LNCAP (cell line): Measurements from ENCODE around the gene NT5C3A.

Source experiments
- CTCF ChIP-seq: fragments of 450-650 bp; IDR thresholded peaks from 2 replicates; pipeline ENCODE4 v1.5.1; 2017; ENCODE audit warnings: mild to moderate bottlenecking

NT5C3A gene

GRCh38 chr7:33038639-33039038 lies 23.9 kb downstream of the NT5C3A start:
- no peak for TF ChIP-seq CTCF

GRCh38 chr7:33035776-33036175 lies 26.8 kb downstream of the NT5C3A start:
- no peak for TF ChIP-seq CTCF

GRCh38 chr7:33024189-33024757 lies 38.3 kb downstream of the NT5C3A start:
- TF ChIP-seq CTCF: no peak

GRCh38 chr7:33012364-33012763 lies 50.2 kb downstream of the NT5C3A start:
- TF ChIP-seq CTCF: no peak

GRCh38 chr7:33009734-33010133 lies 52.8 kb downstream of the NT5C3A start:
- TF ChIP-seq CTCF: no peak

- peak; percentile 18; the same call in 1 of the 2 replicates for TF ChIP-seq CTCF
These were observed 98.0 kb downstream of the NT5C3A start for GRCh38 chr7:32964461-32965159.
